Colonic mucosa (tissue), 4 donors: ENCODE data around the gene LARP6. TPM values are rescaled to one million over a fixed set of nuclear protein-coding genes. Genes with fewer than 3 reads are reported as not detected.

ENCODE experiments used
- DNase-seq: peaks from one replicate; pipeline ENCODE4 v3.0.0-alpha.2; 2020
- H3K27ac ChIP-seq: fragments of 200-600 bp; one replicate; pipeline ENCODE4 v1.8.0; 2021
- H3K27me3 ChIP-seq: fragments of 200-600 bp; one replicate; pipeline ENCODE4 v1.8.0; 2021
- H3K36me3 ChIP-seq: fragments of 200-600 bp; one replicate; pipeline ENCODE4 v1.8.0; 2021
- H3K4me1 ChIP-seq: fragments of 200-600 bp; one replicate; pipeline ENCODE4 v1.8.0; 2021; ENCODE audit warnings: mild to moderate bottlenecking
- H3K4me3 ChIP-seq: fragments of 200-600 bp; one replicate; pipeline ENCODE4 v1.8.0; 2021
- H3K9ac ChIP-seq, 2 donors: one replicate each; pipeline ENCODE4 v1.7.0; 2013; ENCODE audit warnings: control low read depth in 2 of 2, low read depth in 2 of 2, low read length in 2 of 2
- H3K9me3 ChIP-seq: fragments of 200-600 bp; one replicate; pipeline ENCODE4 v1.8.0; 2021
- intact Hi-C: fragments of 100-400 bp; cut with DNase I; formaldehyde crosslinking; loops from one replicate; pipeline ENCODE4 v1.14.1; 2022
- total RNA-seq, 2 donors: library from RNA; stranded (reverse); fragmentation: NEBNext Ultra II Directional in 1 of 2; extraction: Animal tissue kit (Norgen Biotek cat#: 25700) in 1 of 2; gene quantifications; one replicate each; pipeline ENCODE4 v1.2.1, GENCODE V29; 2021
- TF ChIP-seq, protein P1 (sequence below): fragments of 200-600 bp; IDR thresholded peaks from one replicate; pipeline ENCODE4 v1.8.0; 2022; ENCODE audit warnings: antibody characterized with exemption, mild to moderate bottlenecking
- donor health status: healthy.
- donor health status: DM: no; HTN: no; CAD: no.
- donor health status: DM: no; HTN: no; CAD: no.

The LARP6 gene
- total RNA-seq: 1 to 10 TPM in 1 of 2 donors, under 1 TPM in 1; 0.49 to 3.5 TPM

DNA sequence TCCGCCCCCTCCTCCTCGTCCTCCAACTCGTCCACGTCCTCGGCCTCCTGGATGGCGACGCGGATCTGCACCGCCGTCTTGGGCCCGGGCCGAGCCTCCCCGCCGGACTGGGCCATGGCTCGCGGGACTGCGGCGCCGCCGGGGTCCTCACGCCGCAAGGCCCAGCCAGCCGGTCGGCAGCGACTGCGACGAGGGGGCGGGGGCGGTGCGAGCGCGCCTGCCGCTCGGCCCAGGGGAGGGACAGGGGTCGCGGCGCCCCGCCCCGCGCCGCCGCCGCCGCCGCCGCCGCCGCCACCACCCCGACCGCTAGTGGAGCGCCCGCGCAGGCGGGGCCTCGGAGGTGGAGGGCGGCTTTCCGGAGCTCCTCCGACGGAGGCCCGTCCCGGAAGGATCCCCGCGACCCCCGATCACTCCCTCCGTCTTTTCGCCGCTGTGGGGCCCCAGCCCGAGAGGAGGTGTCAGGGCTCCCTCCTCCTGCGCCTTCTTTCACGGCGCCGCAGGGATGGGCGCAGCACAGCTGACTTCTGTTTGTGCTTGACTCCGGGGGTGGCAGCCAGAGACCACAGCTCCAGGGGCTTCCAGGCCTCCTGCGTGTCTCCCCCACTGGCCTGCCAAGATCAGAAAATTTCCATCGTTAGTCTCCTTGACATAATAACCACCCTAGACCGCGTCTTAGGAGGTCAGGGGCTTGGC, at the start of gene LARP6:
Gene LARP6, minus strand, starts transcription at position 185 of the 693 bp plus-strand sequence. Its CDS starts 69 bp downstream, at position 116.
- intact Hi-C loops: no loop called here
- no peaks in the 10 kb centered on the region for H3K4me1 ChIP-seq

DNA sequence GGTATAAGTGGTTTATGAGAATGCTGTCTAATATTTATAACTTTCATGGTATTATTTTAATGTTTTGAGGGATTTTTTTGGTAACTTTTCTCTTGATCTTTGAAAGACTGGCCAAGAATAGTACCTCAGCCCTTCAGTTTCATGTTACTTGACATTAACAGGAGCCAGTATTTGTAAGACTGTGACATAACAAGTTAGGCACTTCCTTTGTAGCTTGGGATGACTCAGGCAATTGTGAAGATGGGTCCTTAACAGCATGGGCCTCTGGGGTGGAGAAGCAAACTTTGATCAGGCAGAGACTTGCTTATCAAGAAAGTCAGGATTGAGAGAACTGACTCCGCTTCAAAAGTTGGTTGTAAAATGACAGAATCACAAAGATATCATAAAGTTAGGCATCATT, 48.1 kb upstream of the LARP6 start:
- Histone ChIP-seq H3K9ac (no peak overlapping the region), H3K4me3 (no peak overlapping the region), H3K9me3 (no peaks in the 10 kb centered on the region), H3K36me3 (no peaks in the 10 kb centered on the region), H3K27me3 (no peaks in the 10 kb centered on the region), H3K27ac (peak overlapping the region; percentile 17), H3K4me1 (no peaks in the 10 kb centered on the region)
- peak; percentile 31 for DNase-seq
- TF ChIP-seq, protein P1, sequence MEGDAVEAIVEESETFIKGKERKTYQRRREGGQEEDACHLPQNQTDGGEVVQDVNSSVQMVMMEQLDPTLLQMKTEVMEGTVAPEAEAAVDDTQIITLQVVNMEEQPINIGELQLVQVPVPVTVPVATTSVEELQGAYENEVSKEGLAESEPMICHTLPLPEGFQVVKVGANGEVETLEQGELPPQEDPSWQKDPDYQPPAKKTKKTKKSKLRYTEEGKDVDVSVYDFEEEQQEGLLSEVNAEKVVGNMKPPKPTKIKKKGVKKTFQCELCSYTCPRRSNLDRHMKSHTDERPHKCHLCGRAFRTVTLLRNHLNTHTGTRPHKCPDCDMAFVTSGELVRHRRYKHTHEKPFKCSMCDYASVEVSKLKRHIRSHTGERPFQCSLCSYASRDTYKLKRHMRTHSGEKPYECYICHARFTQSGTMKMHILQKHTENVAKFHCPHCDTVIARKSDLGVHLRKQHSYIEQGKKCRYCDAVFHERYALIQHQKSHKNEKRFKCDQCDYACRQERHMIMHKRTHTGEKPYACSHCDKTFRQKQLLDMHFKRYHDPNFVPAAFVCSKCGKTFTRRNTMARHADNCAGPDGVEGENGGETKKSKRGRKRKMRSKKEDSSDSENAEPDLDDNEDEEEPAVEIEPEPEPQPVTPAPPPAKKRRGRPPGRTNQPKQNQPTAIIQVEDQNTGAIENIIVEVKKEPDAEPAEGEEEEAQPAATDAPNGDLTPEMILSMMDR: no peak
- intact Hi-C loops: no loop called here

More for the DNA sequence above, at the start of gene LARP6:
- H3K9me3 ChIP-seq: no peaks in the 10 kb centered on the region
- TF ChIP-seq, protein P1: no peak
- DNase-seq: no peak
- H3K36me3 ChIP-seq: no peaks in the 10 kb centered on the region
- H3K4me3 ChIP-seq: peak within 1 kb of the TSS; percentile 52
- peaks cover 8% of the 10 kb centered on the region for H3K27me3 ChIP-seq
- H3K27ac ChIP-seq: no peak within 1 kb of the TSS
- peak within 1 kb of the TSS; percentile 59 to 71 for H3K9ac ChIP-seq

DNA sequence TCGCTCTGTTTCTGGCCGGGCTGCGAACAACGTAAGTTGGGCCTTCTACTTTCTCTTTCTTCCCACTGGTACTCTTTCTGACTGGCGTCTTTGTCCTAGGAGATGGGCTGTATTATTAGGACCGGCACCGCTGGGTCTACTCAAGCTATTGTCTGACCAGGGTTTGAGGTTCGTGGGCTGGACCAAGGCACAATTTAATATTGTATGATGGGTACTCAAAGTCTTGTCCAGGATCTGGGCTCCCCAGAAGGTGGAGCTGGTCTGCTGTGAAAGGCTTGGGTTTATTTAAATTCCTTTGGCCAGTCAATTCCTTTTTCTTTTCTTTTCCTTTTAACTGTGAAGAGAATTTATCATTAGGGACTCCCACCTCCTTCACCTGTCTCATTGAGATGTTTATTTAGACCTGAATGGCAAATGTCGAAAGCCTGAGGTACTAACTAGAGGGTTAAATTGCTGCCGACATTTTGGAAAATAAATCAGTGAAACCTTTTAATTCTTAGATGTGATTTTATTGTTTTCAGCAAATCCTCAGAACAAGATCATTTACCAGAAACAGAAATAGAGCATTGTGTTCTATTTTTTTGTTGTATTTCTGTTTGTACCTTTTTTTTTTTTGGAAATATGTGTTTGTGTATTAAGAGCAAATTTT, 39.1 kb upstream of the LARP6 start:
- peak overlapping the region; percentile 71 for H3K27ac ChIP-seq
- no peaks in the 10 kb centered on the region for H3K36me3 ChIP-seq
- no peaks in the 10 kb centered on the region for H3K4me1 ChIP-seq
- peak overlapping the region; percentile 38 to 68 for H3K9ac ChIP-seq
- no peak for DNase-seq
- no peaks in the 10 kb centered on the region for H3K27me3 ChIP-seq
- H3K9me3 ChIP-seq: no peaks in the 10 kb centered on the region
- intact Hi-C loops: no loop called here
- TF ChIP-seq, protein P1: peak; percentile 26
- peak overlapping the region; percentile 73 for H3K4me3 ChIP-seq

DNA sequence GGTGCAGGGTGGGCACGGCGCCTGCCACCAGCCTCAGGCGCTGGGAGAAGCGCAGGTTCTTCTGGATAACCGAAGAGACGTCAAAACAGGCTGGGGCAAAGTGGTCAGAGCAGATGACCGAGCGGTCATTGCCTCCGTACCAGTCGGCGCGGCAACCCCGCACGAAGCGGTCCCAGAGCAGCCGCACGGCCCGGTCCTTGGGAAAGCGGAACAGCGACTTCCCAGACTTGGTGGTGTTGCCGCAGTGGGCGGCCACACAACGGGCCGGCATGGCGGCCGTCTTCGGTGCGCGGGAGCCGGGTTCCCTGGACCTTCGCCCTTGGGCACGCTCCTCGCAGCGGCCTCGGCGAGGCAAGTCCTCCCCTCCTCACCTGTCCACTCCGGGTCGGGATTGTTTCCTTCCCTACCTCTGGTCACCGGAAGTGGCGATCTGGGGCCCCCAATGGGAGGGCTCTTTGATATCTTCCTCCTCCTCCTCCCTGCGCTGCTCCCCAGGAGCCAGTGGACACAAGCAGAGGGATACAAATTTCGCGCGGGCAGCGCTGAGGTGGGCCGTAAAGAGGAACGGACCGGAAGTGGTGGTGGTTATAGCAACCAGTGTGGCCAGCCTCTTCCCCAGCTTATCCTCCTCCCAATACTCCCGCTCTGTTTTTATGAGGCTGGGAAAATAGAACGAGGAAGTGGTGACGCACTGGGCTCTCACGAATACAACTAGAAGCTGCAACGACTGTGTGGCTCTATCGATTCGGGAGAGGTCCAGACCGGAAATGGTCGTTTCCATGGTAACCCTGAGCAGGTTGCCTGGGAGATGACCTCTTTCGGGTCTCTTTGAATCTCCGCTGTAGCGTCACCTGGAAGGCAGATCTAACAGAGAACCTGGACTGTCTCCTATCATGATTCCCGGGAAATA, 38.3 kb upstream of the LARP6 start, which contains the start of the genes LRRC49 and THAP10:
Gene LRRC49, plus strand, starts transcription at position 825 of the 910 bp plus-strand sequence. Its CDS starts 69 bp downstream, at position 894.
Gene THAP10, minus strand, starts transcription at position 432 of the 910 bp plus-strand sequence. Its CDS starts 161 bp downstream, at position 271.
- Histone ChIP-seq H3K36me3 (no peaks in the 10 kb centered on the region), H3K27ac (peak within 1 kb of the TSS; percentile 71), H3K27me3 (no peaks in the 10 kb centered on the region), H3K4me3 (peak within 1 kb of the TSS; percentile 73), H3K9me3 (no peaks in the 10 kb centered on the region), H3K9ac (peak within 1 kb of the TSS; percentile 57 to 68), H3K4me1 (no peaks in the 10 kb centered on the region)
- TF ChIP-seq, protein P1: no peak
- intact Hi-C loops: no loop called here
- DNase-seq: peak; percentile 89

DNA sequence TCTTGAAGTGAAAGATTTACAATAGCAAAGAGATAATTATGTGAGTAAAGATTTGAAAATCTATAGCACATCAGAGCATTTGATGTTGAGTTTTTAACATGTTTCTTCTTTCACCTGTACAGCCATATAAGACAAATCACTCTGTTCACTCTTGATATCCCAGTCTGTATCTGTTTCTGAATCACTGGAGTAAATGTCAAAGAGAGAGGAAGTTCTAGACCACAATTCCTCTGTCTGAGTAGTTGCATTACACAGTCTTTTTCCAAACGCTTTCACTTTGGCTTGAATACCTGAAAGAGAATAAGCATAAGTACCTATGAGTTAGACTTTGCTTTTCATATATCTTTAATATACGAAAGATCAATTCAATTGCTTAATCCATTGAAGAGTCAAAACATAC, 28.4 kb upstream of the LARP6 start:
- Histone ChIP-seq H3K9ac (no peak overlapping the region), H3K27me3 (no peaks in the 10 kb centered on the region), H3K4me3 (no peak overlapping the region), H3K27ac (no peak overlapping the region), H3K9me3 (no peaks in the 10 kb centered on the region), H3K4me1 (no peaks in the 10 kb centered on the region), H3K36me3 (no peaks in the 10 kb centered on the region)
- TF ChIP-seq, protein P1: no peak
- DNase-seq: no peak
- intact Hi-C loops: no loop called here
